DOHH2 (cell line): Measurements from ENCODE around the gene FASTKD1.

Experiments
- EZH2phosphoT487 ChIP-seq: fragments of 200-600 bp; sonication (generic); IDR thresholded peaks from 2 replicates; pipeline ENCODE4 v1.6.1; 2017; ENCODE audit warnings: borderline replicate concordance, mild to moderate bottlenecking, antibody characterized with exemption, low read length, moderate library complexity, mixed read lengths
- TF ChIP-seq, protein P1 (sequence below): fragments of 200-600 bp; sonication (generic); IDR thresholded peaks from one replicate; pipeline ENCODE4 v1.5.1; 2014; ENCODE audit warnings: antibody characterized with exemption, mild to moderate bottlenecking, low read depth, low read length; ENCODE audit not compliant: poor library complexity, severe bottlenecking

DNA sequence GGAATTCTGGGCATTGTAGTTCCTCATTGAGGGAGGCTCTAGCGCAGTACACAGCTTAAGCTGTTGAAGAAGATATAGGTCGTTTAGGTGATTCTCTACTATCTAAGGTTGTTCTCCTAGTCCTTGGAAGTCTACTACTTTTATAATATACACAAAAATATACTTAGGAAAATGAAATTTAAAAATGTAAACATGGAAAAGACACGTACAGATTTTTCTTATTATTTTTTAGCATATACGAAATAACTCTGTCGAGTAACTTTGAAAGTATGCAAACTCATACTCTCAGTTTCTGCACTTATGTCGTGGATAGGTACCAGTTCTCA lies 272 bp upstream of the FASTKD1 start:
- TF ChIP-seq, protein P1, sequence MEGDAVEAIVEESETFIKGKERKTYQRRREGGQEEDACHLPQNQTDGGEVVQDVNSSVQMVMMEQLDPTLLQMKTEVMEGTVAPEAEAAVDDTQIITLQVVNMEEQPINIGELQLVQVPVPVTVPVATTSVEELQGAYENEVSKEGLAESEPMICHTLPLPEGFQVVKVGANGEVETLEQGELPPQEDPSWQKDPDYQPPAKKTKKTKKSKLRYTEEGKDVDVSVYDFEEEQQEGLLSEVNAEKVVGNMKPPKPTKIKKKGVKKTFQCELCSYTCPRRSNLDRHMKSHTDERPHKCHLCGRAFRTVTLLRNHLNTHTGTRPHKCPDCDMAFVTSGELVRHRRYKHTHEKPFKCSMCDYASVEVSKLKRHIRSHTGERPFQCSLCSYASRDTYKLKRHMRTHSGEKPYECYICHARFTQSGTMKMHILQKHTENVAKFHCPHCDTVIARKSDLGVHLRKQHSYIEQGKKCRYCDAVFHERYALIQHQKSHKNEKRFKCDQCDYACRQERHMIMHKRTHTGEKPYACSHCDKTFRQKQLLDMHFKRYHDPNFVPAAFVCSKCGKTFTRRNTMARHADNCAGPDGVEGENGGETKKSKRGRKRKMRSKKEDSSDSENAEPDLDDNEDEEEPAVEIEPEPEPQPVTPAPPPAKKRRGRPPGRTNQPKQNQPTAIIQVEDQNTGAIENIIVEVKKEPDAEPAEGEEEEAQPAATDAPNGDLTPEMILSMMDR = no peak
- no peak for TF ChIP-seq EZH2phosphoT487
